K562 treated with DMSO at 1 percent for 24 hours (cell line): Measurements from ENCODE around the gene OR10A3. TPM values are rescaled to one million over a fixed set of nuclear protein-coding genes. Genes with fewer than 3 reads are reported as not detected.

ENCODE experiments used
- total RNA-seq: library from RNA; unstranded; fragments of 300-600 nt; gene quantifications from 2 replicates; pipeline ENCODE4 v1.2.3, GENCODE V29; 2022; ENCODE audit warnings: low read depth; ENCODE audit not compliant: insufficient read depth

Gene OR10A3, protein sequence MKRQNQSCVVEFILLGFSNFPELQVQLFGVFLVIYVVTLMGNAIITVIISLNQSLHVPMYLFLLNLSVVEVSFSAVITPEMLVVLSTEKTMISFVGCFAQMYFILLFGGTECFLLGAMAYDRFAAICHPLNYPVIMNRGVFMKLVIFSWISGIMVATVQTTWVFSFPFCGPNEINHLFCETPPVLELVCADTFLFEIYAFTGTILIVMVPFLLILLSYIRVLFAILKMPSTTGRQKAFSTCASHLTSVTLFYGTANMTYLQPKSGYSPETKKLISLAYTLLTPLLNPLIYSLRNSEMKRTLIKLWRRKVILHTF
- total RNA-seq, result not detected in 2 replicates

GRCh38 chr11:7941608-7942007, at the start of gene OR10A3:
Gene OR10A3, minus strand, starts transcription at chr11:7941708. Its CDS starts 2,188 bp downstream, at chr11:7939520.

DNA sequence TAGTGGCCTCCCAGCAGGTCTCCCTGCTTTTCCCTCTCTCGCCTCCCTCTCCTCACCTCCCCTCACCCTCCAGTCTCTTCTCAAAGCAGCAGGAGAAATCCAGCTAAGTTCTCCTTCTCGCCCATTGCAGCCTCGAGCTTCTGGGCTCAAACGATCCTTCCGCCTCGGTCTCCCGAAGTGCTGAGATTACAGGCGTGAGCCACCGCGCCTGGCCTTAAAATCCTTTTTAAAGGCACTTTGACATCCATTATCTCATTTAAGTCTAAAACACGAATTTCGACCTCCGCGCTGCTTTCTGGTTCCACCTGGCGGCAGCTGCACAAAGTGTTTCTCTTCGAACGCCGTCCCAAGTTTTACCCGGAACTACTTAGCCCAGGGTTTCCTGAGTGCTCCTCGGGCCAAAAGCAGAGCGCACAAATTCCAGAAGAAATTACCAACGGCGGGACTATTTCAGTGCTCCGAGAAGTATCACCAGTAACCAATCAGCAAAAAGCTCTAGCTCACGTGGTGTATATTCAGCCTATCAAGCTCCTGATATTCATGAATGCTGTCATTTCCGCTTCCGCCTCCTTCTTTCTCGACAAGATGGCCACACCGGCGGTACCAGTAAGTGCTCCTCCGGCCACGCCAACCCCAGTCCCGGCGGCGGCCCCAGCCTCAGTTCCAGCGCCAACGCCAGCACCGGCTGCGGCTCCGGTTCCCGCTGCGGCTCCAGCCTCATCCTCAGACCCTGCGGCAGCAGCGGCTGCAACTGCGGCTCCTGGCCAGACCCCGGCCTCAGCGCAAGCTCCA, 45.5 kb upstream of the OR10A3 start, which contains the start of gene EIF3F:
TSS of gene EIF3F (plus strand) at position 570 of the 792 bp plus-strand sequence. CDS start at position 586, 16 bp downstream.

GRCh38 chr11:7965386-7965785, 23.9 kb upstream of the OR10A3 start, which contains the start of gene NLRP10:
Gene NLRP10, minus strand, starts transcription at chr11:7965447. Its CDS starts 1,952 bp downstream, at chr11:7963495.

GRCh38 chr11:7931168-7931567, 10.3 kb downstream of the OR10A3 start, which contains the start of gene OR10A6:
Gene OR10A6, minus strand, starts transcription at chr11:7931268. Its CDS starts 2,606 bp downstream, at chr11:7928662.

Other genes with a start within 250 kb of the OR10A3 start
- gene OVCH2, start 235.2 kb downstream of the OR10A3 start, total RNA-seq, result not detected in 2 replicates
- not detected in 2 replicates for gene OR5P2, start 144.8 kb downstream of the OR10A3 start, total RNA-seq
- gene OR5P3, start 110.9 kb downstream of the OR10A3 start, total RNA-seq, result not detected in 2 replicates
- gene OR10A6, start 10.4 kb downstream of the OR10A3 start, total RNA-seq, result not detected in 2 replicates
- not detected in 2 replicates for gene NLRP10, start 23.7 kb upstream of the OR10A3 start, total RNA-seq
- 905 and 1,015 TPM in 2 replicates for gene EIF3F, start 45.6 kb upstream of the OR10A3 start, total RNA-seq
- not detected in 2 replicates for gene TUB, start 139.5 kb upstream of the OR10A3 start, total RNA-seq
- not detected in 2 replicates for gene RIC3, start 227.3 kb upstream of the OR10A3 start, total RNA-seq